ENCODE results near the gene FMO5.

DNA sequence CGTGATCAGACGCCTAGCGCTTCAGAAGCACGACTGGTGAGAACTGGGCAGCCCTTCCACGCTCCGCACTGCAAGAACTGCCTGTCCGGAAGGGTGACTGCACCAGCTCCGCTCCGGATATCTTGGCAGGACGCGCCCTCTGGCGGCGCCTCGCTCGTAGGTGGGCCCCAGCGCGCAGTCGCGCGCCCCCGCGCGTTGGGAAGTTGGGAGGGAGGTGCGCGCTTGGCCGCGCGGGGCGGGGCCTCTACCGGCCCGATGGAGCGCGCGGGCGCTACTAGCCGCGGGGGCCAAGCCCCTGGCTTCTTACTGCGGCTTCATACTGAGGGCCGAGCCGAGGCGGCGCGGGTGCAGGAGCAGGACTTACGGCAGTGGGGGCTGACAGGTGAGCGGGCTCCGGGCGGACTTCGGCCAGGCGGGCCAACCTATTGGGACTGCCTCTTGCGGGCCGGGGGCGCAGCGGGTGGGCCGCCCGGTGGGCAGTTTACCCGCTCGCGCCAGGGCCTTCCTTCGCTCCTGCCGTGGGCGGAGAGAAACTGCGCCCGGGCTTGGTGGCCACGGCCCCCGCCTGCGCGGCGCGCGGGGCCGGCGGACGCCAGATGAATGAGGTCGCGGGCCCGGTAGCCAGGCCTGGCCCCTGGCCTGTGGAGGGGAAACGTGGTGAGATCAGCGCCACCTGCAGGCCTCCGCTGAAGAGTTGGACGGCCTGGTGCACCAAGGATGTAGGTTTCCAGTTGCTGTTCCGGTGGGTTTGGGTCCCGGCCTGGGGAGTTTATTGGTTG is 17.5 kb upstream of the FMO5 start, which contains the start of gene CHD1L:
- TF ChIP-seq POLR2AphosphoS5 (IDR thresholded peaks at IDR 0.05; ENCODE audit: low read depth, low read length), result peak; percentile 53; the same call in 1 of the 2 replicates
- TF ChIP-seq, protein P1, sequence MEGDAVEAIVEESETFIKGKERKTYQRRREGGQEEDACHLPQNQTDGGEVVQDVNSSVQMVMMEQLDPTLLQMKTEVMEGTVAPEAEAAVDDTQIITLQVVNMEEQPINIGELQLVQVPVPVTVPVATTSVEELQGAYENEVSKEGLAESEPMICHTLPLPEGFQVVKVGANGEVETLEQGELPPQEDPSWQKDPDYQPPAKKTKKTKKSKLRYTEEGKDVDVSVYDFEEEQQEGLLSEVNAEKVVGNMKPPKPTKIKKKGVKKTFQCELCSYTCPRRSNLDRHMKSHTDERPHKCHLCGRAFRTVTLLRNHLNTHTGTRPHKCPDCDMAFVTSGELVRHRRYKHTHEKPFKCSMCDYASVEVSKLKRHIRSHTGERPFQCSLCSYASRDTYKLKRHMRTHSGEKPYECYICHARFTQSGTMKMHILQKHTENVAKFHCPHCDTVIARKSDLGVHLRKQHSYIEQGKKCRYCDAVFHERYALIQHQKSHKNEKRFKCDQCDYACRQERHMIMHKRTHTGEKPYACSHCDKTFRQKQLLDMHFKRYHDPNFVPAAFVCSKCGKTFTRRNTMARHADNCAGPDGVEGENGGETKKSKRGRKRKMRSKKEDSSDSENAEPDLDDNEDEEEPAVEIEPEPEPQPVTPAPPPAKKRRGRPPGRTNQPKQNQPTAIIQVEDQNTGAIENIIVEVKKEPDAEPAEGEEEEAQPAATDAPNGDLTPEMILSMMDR (IDR thresholded peaks at IDR 0.05), result peak; percentile 91
- TF ChIP-seq SIN3A (IDR thresholded peaks at IDR 0.05; ENCODE audit: borderline replicate concordance, insufficient read depth, low read depth, low read length), result 0 out of 2 replicates have a peak, but pooled peaks have one; percentile 36
